IPS-18c (cell line): ENCODE results near the gene PRM2.
"Not testable (repeated sequence)": the region's sequence is repeated elsewhere in the genome, so short reads cannot be mapped to it uniquely, and the experiment has no call there.

Experiments
- H3K4me3 ChIP-seq: 2 replicates; pipeline ENCODE4 v1.7.0; 2013; ENCODE audit warnings: low read depth, mild to moderate bottlenecking, low read length, moderate library complexity; ENCODE audit not compliant: insufficient read depth
- H3K9me3 ChIP-seq: one replicate; pipeline ENCODE4 v1.6.1; 2013; ENCODE audit warnings: mild to moderate bottlenecking, low read length, moderate library complexity; ENCODE audit not compliant: control insufficient read depth, insufficient read depth

Gene PRM2

GRCh38 chr16:11296706-11297491 lies 20.6 kb upstream of the PRM2 start:
- H3K4me3 ChIP-seq, result no peak overlapping the region

GRCh38 chr16:11296351-11296705 lies 20.0 kb upstream of the PRM2 start:
- Histone ChIP-seq H3K4me3 (no peak overlapping the region), H3K9me3 (no peaks in the 10 kb centered on the region)

More at GRCh38 chr16:11296706-11297491, 20.6 kb upstream of the PRM2 start:
- no peaks in the 10 kb centered on the region for H3K9me3 ChIP-seq

GRCh38 chr16:11295672-11296071 lies 19.4 kb upstream of the PRM2 start:
- Histone ChIP-seq H3K4me3 (no peak overlapping the region), H3K9me3 (no peaks in the 10 kb centered on the region)

GRCh38 chr16:11292076-11292748 lies 15.9 kb upstream of the PRM2 start:
- Histone ChIP-seq H3K4me3 (no peak overlapping the region), H3K9me3 (no peaks in the 10 kb centered on the region)

- H3K9me3 ChIP-seq, result no peaks in the 10 kb centered on the region
- H3K4me3 ChIP-seq, result no peak overlapping the region
Observed at GRCh38 chr16:11291091-11291703, 14.9 kb upstream of the PRM2 start.

- no peaks in the 10 kb centered on the region for H3K9me3 ChIP-seq
- no peak overlapping the region for H3K4me3 ChIP-seq
Observed at GRCh38 chr16:11290102-11290893, 14.0 kb upstream of the PRM2 start.

- not testable (repeated sequence) for H3K9me3 ChIP-seq, H3K4me3 ChIP-seq
Observed at GRCh38 chr16:11289696-11290095, 13.4 kb upstream of the PRM2 start.

- Histone ChIP-seq H3K4me3 (no peak overlapping the region), H3K9me3 (no peaks in the 10 kb centered on the region)
Observed at GRCh38 chr16:11289202-11289601, 12.9 kb upstream of the PRM2 start.

- Histone ChIP-seq H3K9me3 (no peaks in the 10 kb centered on the region), H3K4me3 (no peak overlapping the region)
Observed at GRCh38 chr16:11285842-11286241, 9.6 kb upstream of the PRM2 start.

GRCh38 chr16:11283820-11284248 lies 7.6 kb upstream of the PRM2 start:
- Histone ChIP-seq H3K9me3 (no peaks in the 10 kb centered on the region), H3K4me3 (no peak overlapping the region)

GRCh38 chr16:11280616-11281522 lies 4.6 kb upstream of the PRM2 start, which contains the start of gene PRM1:
Gene PRM1, minus strand, starts transcription at chr16:11281330. Its CDS starts 92 bp downstream, at chr16:11281238.
- no peaks in the 10 kb centered on the region for H3K9me3 ChIP-seq
- no peak within 1 kb of the TSS for H3K4me3 ChIP-seq

GRCh38 chr16:11278681-11279628 lies 2.7 kb upstream of the PRM2 start:
- Histone ChIP-seq H3K9me3 (peaks cover 2% of the 10 kb centered on the region), H3K4me3 (no peak overlapping the region)

- Histone ChIP-seq H3K4me3 (no peak overlapping the region), H3K9me3 (peaks cover 2% of the 10 kb centered on the region)
Observed at GRCh38 chr16:11277607-11278337, 1.5 kb upstream of the PRM2 start.

- peaks cover 2% of the 10 kb centered on the region for H3K9me3 ChIP-seq
- no peak overlapping the region for H3K4me3 ChIP-seq
Observed at GRCh38 chr16:11276896-11277593, 765 bp upstream of the PRM2 start.
